Neural crest cell (in vitro differentiated cells): ENCODE measurements around the gene SSBP3. TPM values are rescaled to one million over a fixed set of nuclear protein-coding genes. Genes with fewer than 3 reads are reported as not detected.

Experiments used
- DNase-seq: peaks from one replicate; pipeline ENCODE4 v3.0.0; 2021; ENCODE audit warnings: low read depth, mixed read lengths, low spot score
- H3K27ac Mint-ChIP-seq: one replicate; pipeline ENCODE4 v1.8.0; 2021; ENCODE audit warnings: mild to moderate bottlenecking, mixed read lengths; ENCODE audit not compliant: unreplicated experiment
- H3K27me3 Mint-ChIP-seq: 2 replicates; pipeline ENCODE4 v1.8.0; 2021; ENCODE audit warnings: low read depth, mild to moderate bottlenecking, mixed read lengths
- H3K36me3 Mint-ChIP-seq: 2 replicates; pipeline ENCODE4 v1.8.0; 2021; ENCODE audit warnings: low read depth, mild to moderate bottlenecking, mixed read lengths
- H3K4me1 Mint-ChIP-seq: 2 replicates; pipeline ENCODE4 v1.8.0; 2021; ENCODE audit warnings: mixed read lengths
- H3K4me3 Mint-ChIP-seq: one replicate; pipeline ENCODE4 v1.8.0; 2021; ENCODE audit warnings: mild to moderate bottlenecking, mixed read lengths
- H3K9me3 Mint-ChIP-seq: 2 replicates; pipeline ENCODE4 v1.8.0; 2021; ENCODE audit warnings: mixed read lengths
- total RNA-seq: library from RNA; stranded (reverse); gene quantifications from 2 replicates; pipeline ENCODE4 v1.2.1, GENCODE V29; 2021
- TF ChIP-seq, protein P1 (sequence below): fragments of 200-600 bp; sonication (generic); conservative IDR thresholded peaks from 2 replicates; pipeline ENCODE4 v1.5.0; 2021; ENCODE audit warnings: antibody characterized with exemption, mild to moderate bottlenecking

SSBP3 gene
- total RNA-seq, 1 donor from 2014 or later: 94.3 TPM

DNA sequence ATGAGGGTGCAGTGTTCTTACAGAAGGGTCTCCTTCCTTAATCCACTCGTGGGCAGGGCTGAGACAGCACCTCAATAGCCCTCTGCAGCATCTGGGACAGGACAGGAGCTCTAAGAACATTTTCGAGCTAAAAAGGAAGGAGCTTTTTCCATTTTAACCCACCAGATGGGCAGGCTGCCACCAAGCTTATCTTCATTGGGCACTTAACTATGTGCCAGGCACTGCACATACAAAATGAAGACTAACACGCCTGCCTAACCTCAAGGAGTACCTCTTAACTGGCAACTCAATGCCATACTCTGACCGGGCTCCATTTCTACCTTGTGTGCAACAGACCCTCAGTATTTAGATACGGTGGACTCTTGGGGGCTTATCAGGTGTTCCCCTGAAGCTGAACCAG lies 48.2 kb downstream of the SSBP3 start:
- TF ChIP-seq, protein P1, sequence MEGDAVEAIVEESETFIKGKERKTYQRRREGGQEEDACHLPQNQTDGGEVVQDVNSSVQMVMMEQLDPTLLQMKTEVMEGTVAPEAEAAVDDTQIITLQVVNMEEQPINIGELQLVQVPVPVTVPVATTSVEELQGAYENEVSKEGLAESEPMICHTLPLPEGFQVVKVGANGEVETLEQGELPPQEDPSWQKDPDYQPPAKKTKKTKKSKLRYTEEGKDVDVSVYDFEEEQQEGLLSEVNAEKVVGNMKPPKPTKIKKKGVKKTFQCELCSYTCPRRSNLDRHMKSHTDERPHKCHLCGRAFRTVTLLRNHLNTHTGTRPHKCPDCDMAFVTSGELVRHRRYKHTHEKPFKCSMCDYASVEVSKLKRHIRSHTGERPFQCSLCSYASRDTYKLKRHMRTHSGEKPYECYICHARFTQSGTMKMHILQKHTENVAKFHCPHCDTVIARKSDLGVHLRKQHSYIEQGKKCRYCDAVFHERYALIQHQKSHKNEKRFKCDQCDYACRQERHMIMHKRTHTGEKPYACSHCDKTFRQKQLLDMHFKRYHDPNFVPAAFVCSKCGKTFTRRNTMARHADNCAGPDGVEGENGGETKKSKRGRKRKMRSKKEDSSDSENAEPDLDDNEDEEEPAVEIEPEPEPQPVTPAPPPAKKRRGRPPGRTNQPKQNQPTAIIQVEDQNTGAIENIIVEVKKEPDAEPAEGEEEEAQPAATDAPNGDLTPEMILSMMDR: no peak
- DNase-seq: no peak
- Mint-ChIP-seq H3K9me3 (no peaks in the 10 kb centered on the region), H3K4me3 (no peak overlapping the region), H3K4me1 (peaks cover 59% of the 10 kb centered on the region), H3K27me3 (no peaks in the 10 kb centered on the region), H3K27ac (no peak overlapping the region), H3K36me3 (no peaks in the 10 kb centered on the region)

DNA sequence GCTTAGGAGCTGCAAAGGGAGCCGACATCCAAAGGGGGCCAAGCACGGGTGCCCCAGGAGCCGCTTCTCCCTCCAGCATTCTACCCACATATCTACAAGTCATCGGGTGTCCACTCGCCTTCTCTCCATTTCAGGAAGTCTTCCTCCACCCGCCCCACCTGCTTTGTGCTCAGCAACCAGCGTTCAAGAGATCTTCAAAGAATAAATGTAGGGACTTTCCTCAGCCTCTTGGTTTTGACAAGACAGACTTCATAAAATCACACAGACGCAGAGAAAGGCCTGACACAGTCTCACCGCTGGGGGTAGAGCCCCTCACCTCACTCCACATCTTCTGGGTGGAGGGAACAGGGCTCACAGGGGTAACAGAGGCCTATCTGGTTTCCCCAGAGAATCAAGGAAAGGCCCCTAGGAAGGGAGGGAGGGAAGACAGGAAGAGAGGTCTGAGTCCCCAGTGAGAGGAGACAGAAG lies 49.5 kb downstream of the SSBP3 start:
- H3K36me3 Mint-ChIP-seq: no peaks in the 10 kb centered on the region
- no peak overlapping the region for H3K4me3 Mint-ChIP-seq
- H3K9me3 Mint-ChIP-seq: no peaks in the 10 kb centered on the region
- TF ChIP-seq, protein P1: no peak
- no peak for DNase-seq
- no peaks in the 10 kb centered on the region for H3K27me3 Mint-ChIP-seq
- peak overlapping the region; percentile 64 for H3K27ac Mint-ChIP-seq
- peaks cover 59% of the 10 kb centered on the region for H3K4me1 Mint-ChIP-seq

DNA sequence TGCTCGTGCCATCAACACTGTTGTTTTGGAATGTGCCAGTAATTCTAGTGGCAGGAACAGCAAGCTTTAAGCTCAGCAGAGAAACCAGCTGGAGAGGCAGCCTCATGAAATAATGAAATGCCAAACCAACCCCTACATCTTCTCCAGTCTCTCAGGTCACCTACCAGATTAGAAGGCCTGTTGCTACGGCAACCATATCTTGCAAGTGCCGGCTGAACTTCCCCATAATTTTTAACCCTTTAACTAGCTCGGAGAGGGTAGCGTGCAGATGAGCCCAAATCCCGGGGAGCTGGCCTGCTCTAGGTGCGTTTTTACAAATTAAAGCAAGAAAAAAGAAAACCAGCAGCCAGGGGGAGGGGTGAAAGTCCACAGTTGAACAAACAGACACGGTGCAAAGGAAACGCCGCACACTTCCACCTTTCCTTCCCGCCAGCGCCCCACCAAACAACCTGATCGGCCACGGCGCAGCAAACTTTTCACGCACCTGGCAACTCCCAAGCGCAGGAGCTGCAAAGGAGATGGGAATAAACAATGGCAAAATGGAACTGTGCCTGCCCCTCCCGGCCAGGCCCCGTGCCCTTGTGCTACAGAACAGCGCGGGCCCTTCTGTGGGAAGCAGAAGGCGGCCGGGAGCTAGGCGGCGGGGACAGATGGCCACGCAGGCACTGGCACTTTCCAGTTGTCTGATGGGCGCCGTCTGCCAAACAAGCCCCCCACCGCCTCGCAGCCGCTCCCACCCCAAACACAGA lies 50.1 kb downstream of the SSBP3 start:
- DNase-seq: no peak
- H3K4me1 Mint-ChIP-seq: peaks cover 54% of the 10 kb centered on the region
- peak overlapping the region; percentile 51 for H3K27ac Mint-ChIP-seq
- TF ChIP-seq, protein P1: no peak
- peak overlapping the region; percentile 17 for H3K4me3 Mint-ChIP-seq
- H3K36me3 Mint-ChIP-seq: no peaks in the 10 kb centered on the region
- no peaks in the 10 kb centered on the region for H3K9me3 Mint-ChIP-seq
- H3K27me3 Mint-ChIP-seq: no peaks in the 10 kb centered on the region

DNA sequence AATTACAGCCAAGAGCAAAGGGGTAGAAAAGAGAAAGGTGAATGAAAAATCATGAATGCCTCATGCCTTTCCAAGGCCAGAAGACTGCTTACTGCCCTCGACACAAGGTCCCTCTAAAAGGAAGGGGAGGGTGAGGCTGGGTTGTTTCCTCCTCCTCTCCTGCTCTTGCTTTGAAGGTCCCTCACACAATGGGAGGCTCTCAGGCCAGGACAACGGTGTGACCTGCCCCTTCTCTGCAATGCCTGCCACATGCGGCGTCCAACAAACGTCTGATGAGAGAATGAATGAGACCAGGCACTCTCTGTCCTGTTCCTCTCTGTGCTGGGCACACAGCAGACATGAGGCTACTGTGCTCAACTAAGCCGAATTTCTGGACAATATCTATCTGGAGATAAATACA lies 51.3 kb downstream of the SSBP3 start:
- no peak overlapping the region for H3K4me3 Mint-ChIP-seq
- no peaks in the 10 kb centered on the region for H3K27me3 Mint-ChIP-seq
- no peak for DNase-seq
- TF ChIP-seq, protein P1: no peak
- H3K36me3 Mint-ChIP-seq: no peaks in the 10 kb centered on the region
- peaks cover 61% of the 10 kb centered on the region for H3K4me1 Mint-ChIP-seq
- no peaks in the 10 kb centered on the region for H3K9me3 Mint-ChIP-seq
- peak overlapping the region; percentile 69 for H3K27ac Mint-ChIP-seq

DNA sequence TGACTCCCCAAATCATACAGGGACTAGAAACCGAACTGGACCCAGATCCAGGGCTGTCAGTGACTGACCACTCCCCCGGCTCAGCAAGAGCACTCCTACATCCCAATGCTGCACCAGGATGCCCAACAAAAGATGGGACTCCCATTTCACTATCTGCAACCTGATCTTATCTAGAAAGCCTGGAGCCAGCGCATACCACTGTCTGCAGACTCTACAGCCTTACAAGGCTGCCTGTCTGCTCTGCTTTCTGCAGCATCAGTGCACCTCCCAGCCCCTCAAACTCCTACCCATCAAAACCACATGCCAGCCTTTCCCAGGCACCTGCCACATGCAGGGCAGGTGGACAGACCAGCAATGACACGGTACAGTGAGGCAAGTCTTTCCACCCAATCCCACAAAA lies 52.2 kb downstream of the SSBP3 start:
- H3K36me3 Mint-ChIP-seq: no peaks in the 10 kb centered on the region
- TF ChIP-seq, protein P1: no peak
- H3K4me3 Mint-ChIP-seq: peak overlapping the region; percentile 36
- no peak overlapping the region for H3K27ac Mint-ChIP-seq
- no peaks in the 10 kb centered on the region for H3K9me3 Mint-ChIP-seq
- no peaks in the 10 kb centered on the region for H3K27me3 Mint-ChIP-seq
- peaks cover 61% of the 10 kb centered on the region for H3K4me1 Mint-ChIP-seq
- DNase-seq: no peak
